H9 (cell line): Measurements from ENCODE around the gene RALGDS. TPM values are rescaled to one million over a fixed set of nuclear protein-coding genes. Genes with fewer than 3 reads are reported as not detected.
"Not testable (repeated sequence)": the region's sequence is repeated elsewhere in the genome, so short reads cannot be mapped to it uniquely, and the experiment has no call there.

Experiments
- DNase-seq: peaks from one replicate; pipeline ENCODE4 v3.0.0-alpha.2; 2017
- H2AFZ ChIP-seq: one replicate; pipeline ENCODE4 v1.6.1; 2013; ENCODE audit warnings: mild to moderate bottlenecking, low read length, control low read depth, moderate library complexity
- H2AK5ac ChIP-seq: 2 replicates; pipeline ENCODE4 v1.6.1; 2013; ENCODE audit warnings: low read length, control low read depth, mixed read lengths; ENCODE audit not compliant: insufficient read length
- H2BK120ac ChIP-seq: one replicate; pipeline ENCODE4 v1.6.1; 2013; ENCODE audit warnings: low read depth, mild to moderate bottlenecking, low read length, control low read depth, inconsistent platforms; ENCODE audit not compliant: poor library complexity, severe bottlenecking
- H2BK12ac ChIP-seq: 2 replicates; pipeline ENCODE4 v1.6.1; 2013; ENCODE audit warnings: low read length, control low read depth, mixed read lengths, low read depth; ENCODE audit not compliant: insufficient read length
- H2BK15ac ChIP-seq: 2 replicates; pipeline ENCODE4 v1.6.1; 2013; ENCODE audit warnings: low read depth, low read length, control low read depth
- H2BK20ac ChIP-seq: one replicate; pipeline ENCODE4 v1.6.1; 2013; ENCODE audit warnings: low read depth, mild to moderate bottlenecking, low read length, control low read depth, inconsistent platforms; ENCODE audit not compliant: poor library complexity, severe bottlenecking
- H2BK5ac ChIP-seq: 2 replicates; pipeline ENCODE4 v1.6.1; 2013; ENCODE audit warnings: low read length, control low read depth, mixed read lengths; ENCODE audit not compliant: insufficient read length
- H3K14ac ChIP-seq: 2 replicates; pipeline ENCODE4 v1.6.1; 2013; ENCODE audit warnings: low read length, control low read depth; ENCODE audit not compliant: insufficient read depth
- H3K18ac ChIP-seq: 2 replicates; pipeline ENCODE4 v1.6.1; 2013; ENCODE audit warnings: low read depth, mild to moderate bottlenecking, mixed read lengths, low read length, control low read depth; ENCODE audit not compliant: insufficient read length
- H3K23ac ChIP-seq: 2 replicates; pipeline ENCODE4 v1.6.1; 2013; ENCODE audit warnings: low read length, control low read depth, mixed read lengths, low read depth; ENCODE audit not compliant: insufficient read length
- H3K23me2 ChIP-seq: 2 replicates; pipeline ENCODE4 v1.6.1; 2013; ENCODE audit warnings: low read depth, mild to moderate bottlenecking, mixed read lengths, low read length, control low read depth; ENCODE audit not compliant: insufficient read length, poor library complexity, severe bottlenecking
- H3K27ac ChIP-seq: 2 replicates; pipeline ENCODE4 v1.5.1; 2013; ENCODE audit warnings: low read length, control low read depth, mixed read lengths, low read depth; ENCODE audit not compliant: insufficient read length
- H3K27me3 ChIP-seq: 2 replicates; pipeline ENCODE4 v1.6.1; 2013; ENCODE audit warnings: low read length, control low read depth, inconsistent platforms; ENCODE audit not compliant: insufficient read depth
- H3K4ac ChIP-seq: 2 replicates; pipeline ENCODE4 v1.6.1; 2013; ENCODE audit warnings: low read depth, mild to moderate bottlenecking, control low read depth, inconsistent platforms, low read length, moderate library complexity
- H3K4me1 ChIP-seq: 2 replicates; pipeline ENCODE4 v1.6.1; 2013; ENCODE audit warnings: low read length, control low read depth, inconsistent platforms; ENCODE audit not compliant: insufficient read depth
- H3K4me2 ChIP-seq: 2 replicates; pipeline ENCODE4 v1.6.1; 2013; ENCODE audit warnings: low read length, control low read depth, mixed read lengths; ENCODE audit not compliant: insufficient read length, insufficient read depth
- H3K56ac ChIP-seq: 2 replicates; pipeline ENCODE4 v1.6.1; 2013; ENCODE audit warnings: low read depth, mild to moderate bottlenecking, mixed read lengths, low read length, control low read depth; ENCODE audit not compliant: insufficient read length
- H3K79me1 ChIP-seq: 2 replicates; pipeline ENCODE4 v1.6.1; 2013; ENCODE audit warnings: low read depth, mild to moderate bottlenecking, moderate library complexity, low read length, control low read depth, inconsistent platforms; ENCODE audit not compliant: insufficient read depth, poor library complexity, severe bottlenecking
- H3K79me2 ChIP-seq: 2 replicates; pipeline ENCODE4 v1.6.1; 2013; ENCODE audit warnings: low read length, control low read depth, inconsistent platforms; ENCODE audit not compliant: insufficient read depth
- H3K9ac ChIP-seq: 2 replicates; pipeline ENCODE4 v1.6.1; 2013; ENCODE audit warnings: low read length, control low read depth, mixed read lengths; ENCODE audit not compliant: insufficient read length; ENCODE audit errors: extremely low read depth
- H3K9me3 ChIP-seq: one replicate; pipeline ENCODE4 v1.6.1; 2013; ENCODE audit warnings: low read depth, low read length, inconsistent platforms; ENCODE audit not compliant: control insufficient read depth
- H3T11ph ChIP-seq: one replicate; pipeline ENCODE4 v1.6.1; 2013; ENCODE audit warnings: mild to moderate bottlenecking, low read length, control low read depth, inconsistent platforms
- H4K20me1 ChIP-seq: one replicate; pipeline ENCODE4 v1.6.1; 2013; ENCODE audit not compliant: control insufficient read depth, insufficient read length, insufficient read depth
- H4K5ac ChIP-seq: 2 replicates; pipeline ENCODE4 v1.6.1; 2013; ENCODE audit warnings: low read depth, mild to moderate bottlenecking, mixed read lengths, low read length, control low read depth; ENCODE audit not compliant: insufficient read length
- H4K8ac ChIP-seq: replicated peaks from 2 replicates; pipeline ENCODE4 v1.6.1; 2013; ENCODE audit warnings: low read length, control low read depth, mixed read lengths, low read depth; ENCODE audit not compliant: insufficient read length
- H4K91ac ChIP-seq: 2 replicates; pipeline ENCODE4 v1.6.1; 2013; ENCODE audit warnings: low read depth, mild to moderate bottlenecking, moderate library complexity, mixed read lengths, low read length, control low read depth; ENCODE audit not compliant: insufficient read length
- H3K27ac Mint-ChIP-seq, 3 experiments: 2 replicates in 2 of 3; 3 replicates in 1 of 3; pipeline ENCODE4 v1.8.0; 2020 to 2021; ENCODE audit warnings: mixed read lengths in 3 of 3, mild to moderate bottlenecking in 1 of 3, moderate library complexity in 1 of 3
- H3K27me3 Mint-ChIP-seq: 2 replicates; pipeline ENCODE4 v1.8.0; 2021; ENCODE audit warnings: low read depth, mild to moderate bottlenecking, moderate library complexity, mixed read lengths
- H3K36me3 Mint-ChIP-seq, 3 experiments: 2 replicates in 2 of 3; 3 replicates in 1 of 3; pipeline ENCODE4 v1.8.0; 2020 to 2021; ENCODE audit warnings: low read depth in 3 of 3, mixed read lengths in 3 of 3; ENCODE audit not compliant: insufficient read depth in 1 of 3
- H3K4me1 Mint-ChIP-seq, 2 experiments: 2 replicates each; pipeline ENCODE4 v1.8.0; 2020; ENCODE audit warnings: mixed read lengths in 2 of 2
- H3K4me3 Mint-ChIP-seq, 2 experiments: 2 replicates in 1 of 2; 3 replicates in 1 of 2; pipeline ENCODE4 v1.8.0; 2020 to 2021; ENCODE audit warnings: mild to moderate bottlenecking in 2 of 2, mixed read lengths in 2 of 2, moderate library complexity in 1 of 2
- H3K9me3 Mint-ChIP-seq, 2 experiments: 2 replicates in 1 of 2; 3 replicates in 1 of 2; pipeline ENCODE4 v1.8.0; 2020; ENCODE audit warnings: mild to moderate bottlenecking in 2 of 2, mixed read lengths in 2 of 2, moderate library complexity in 1 of 2
- WGBS: extraction: QIAGEN DNeasy Blood & Tissue Kit; methylation state at CpG from one replicate; pipeline ENCODE4 v1.1.7; 2013; ENCODE audit warnings: missing lambda C conversion rate, low lambda C conversion rate, mixed read lengths; ENCODE audit not compliant: insufficient read length; ENCODE audit errors: extremely low coverage; 5-methylcytosine and 5-hydroxymethylcytosine counted together
- total RNA-seq: library from RNA; stranded (reverse); gene quantifications from 2 replicates; pipeline ENCODE4 v1.2.1, GENCODE V29; 2021
- TF ChIP-seq, protein P1 (sequence below): fragments of 200-600 bp; sonication (generic); conservative IDR thresholded peaks from 3 replicates; pipeline ENCODE4 v1.8.0; 2021; ENCODE audit warnings: antibody characterized with exemption, mild to moderate bottlenecking

RALGDS gene
- total RNA-seq, 1 experiment from 2014 or later: 21.3 TPM

DNA sequence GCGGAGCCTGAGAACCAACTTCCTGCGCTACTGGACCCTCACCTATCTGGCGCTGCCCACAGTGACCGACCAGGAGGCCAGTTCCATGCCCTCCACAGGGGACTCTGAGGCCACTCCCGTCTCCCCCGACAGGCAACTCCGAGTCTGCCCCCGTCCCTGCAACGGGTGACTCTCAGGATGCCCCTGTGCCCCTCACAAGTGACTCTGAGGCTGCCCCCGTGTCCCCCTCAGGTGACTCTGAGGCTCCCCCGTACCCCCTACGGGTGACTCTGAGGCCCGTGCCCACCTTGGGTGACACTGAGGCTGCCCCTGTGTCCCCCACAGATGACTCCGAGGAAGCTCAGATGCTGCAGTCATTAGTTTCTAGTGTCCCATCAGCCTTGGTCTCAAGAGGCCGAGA lies 34.1 kb downstream of the RALGDS start:
- H3K23me2 ChIP-seq: no peaks in the 10 kb centered on the region

DNA sequence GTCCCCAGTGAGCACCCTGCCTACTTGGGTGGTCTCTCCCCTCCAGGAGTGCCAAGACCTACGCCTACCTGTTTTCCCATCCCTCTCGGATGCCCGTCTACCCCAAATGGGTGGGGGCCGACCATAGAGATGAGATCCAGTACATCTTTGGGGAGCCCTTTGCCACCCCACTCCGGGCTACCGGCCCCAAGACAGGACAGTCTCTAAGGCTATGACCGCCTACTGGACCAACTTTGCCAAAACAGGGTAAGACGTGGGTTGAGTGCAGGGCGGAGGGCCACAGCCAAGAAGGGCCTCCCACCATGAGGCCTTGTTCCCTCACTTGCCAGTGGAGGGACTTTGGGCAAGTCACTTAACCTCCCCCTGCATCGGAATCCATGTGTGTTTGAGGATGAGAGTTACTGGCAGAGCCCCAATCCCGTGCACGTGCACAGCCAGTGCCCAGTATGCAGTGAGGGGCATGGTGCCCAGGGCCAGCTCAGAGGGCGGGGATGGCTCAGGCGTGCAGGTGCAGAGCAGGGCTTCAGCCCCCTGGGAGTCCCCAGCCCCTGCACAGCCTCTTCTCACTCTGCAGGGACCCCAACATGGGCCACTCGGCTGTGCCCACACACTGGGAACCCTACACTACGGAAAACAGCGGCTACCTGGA lies 34.7 kb downstream of the RALGDS start:
- WGBS: no CpG with 5 or more reads among the region's 17 CpGs
- H2BK5ac ChIP-seq, H3K9ac ChIP-seq: not testable (repeated sequence)

More for the DNA sequence above, 34.1 kb downstream of the RALGDS start:
- Histone ChIP-seq H2AK5ac (no peak overlapping the region), H2BK5ac (no peak overlapping the region), H3K14ac (no peak overlapping the region), H3K4me1 (no peaks in the 10 kb centered on the region), H4K20me1 (no peaks in the 10 kb centered on the region), H3K18ac (no peak overlapping the region), H2AFZ (no peak overlapping the region), H2BK15ac (no peak overlapping the region), H3K27ac (no peak overlapping the region), H4K8ac (no peak overlapping the region), H4K91ac (no peak overlapping the region), H3K4me2 (no peak overlapping the region), H3T11ph (no peak overlapping the region), H2BK20ac (no peak overlapping the region), H2BK120ac (no peak overlapping the region), H3K9me3 (no peaks in the 10 kb centered on the region), H3K4ac (no peak overlapping the region), H3K27me3 (no peaks in the 10 kb centered on the region), H3K9ac (no peak overlapping the region), H3K79me2 (no peaks in the 10 kb centered on the region), H4K5ac (no peak overlapping the region), H3K56ac (no peak overlapping the region), H3K79me1 (no peaks in the 10 kb centered on the region), H3K23ac (no peak overlapping the region), H2BK12ac (no peak overlapping the region)
- Mint-ChIP-seq H3K36me3 (no peaks in the 10 kb centered on the region), H3K27me3 (no peaks in the 10 kb centered on the region; the same call in 1 of the 2 replicates), H3K9me3 (no peaks in the 10 kb centered on the region), H3K4me1 (peaks cover under 1 to 2% of the 10 kb centered on the region in 2 experiments; a peak in 1 of 4 replicates), H3K4me3 (no peak overlapping the region), H3K27ac (no peak overlapping the region; a peak in 1 of 7 replicates)
- TF ChIP-seq, protein P1, sequence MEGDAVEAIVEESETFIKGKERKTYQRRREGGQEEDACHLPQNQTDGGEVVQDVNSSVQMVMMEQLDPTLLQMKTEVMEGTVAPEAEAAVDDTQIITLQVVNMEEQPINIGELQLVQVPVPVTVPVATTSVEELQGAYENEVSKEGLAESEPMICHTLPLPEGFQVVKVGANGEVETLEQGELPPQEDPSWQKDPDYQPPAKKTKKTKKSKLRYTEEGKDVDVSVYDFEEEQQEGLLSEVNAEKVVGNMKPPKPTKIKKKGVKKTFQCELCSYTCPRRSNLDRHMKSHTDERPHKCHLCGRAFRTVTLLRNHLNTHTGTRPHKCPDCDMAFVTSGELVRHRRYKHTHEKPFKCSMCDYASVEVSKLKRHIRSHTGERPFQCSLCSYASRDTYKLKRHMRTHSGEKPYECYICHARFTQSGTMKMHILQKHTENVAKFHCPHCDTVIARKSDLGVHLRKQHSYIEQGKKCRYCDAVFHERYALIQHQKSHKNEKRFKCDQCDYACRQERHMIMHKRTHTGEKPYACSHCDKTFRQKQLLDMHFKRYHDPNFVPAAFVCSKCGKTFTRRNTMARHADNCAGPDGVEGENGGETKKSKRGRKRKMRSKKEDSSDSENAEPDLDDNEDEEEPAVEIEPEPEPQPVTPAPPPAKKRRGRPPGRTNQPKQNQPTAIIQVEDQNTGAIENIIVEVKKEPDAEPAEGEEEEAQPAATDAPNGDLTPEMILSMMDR: no peak
- DNase-seq: no peak
- no CpG with 5 or more reads among the region's 15 CpGs for WGBS

More for the DNA sequence above, 34.7 kb downstream of the RALGDS start:
- not testable (repeated sequence) for H4K20me1 ChIP-seq, H3K27me3 Mint-ChIP-seq, H3K4me1 ChIP-seq, H3K9me3 ChIP-seq, H3K79me1 ChIP-seq, H4K8ac ChIP-seq, H3K4me2 ChIP-seq, H2BK120ac ChIP-seq, H3K56ac ChIP-seq, H3K36me3 Mint-ChIP-seq, H2BK15ac ChIP-seq, H3K79me2 ChIP-seq, DNase-seq, H3K27ac Mint-ChIP-seq, H3K23ac ChIP-seq, H3K9me3 Mint-ChIP-seq, H3K27ac ChIP-seq, H3K4me3 Mint-ChIP-seq, H2BK12ac ChIP-seq, H2AK5ac ChIP-seq, H2BK20ac ChIP-seq, H3K14ac ChIP-seq, H3K18ac ChIP-seq, H4K91ac ChIP-seq, H4K5ac ChIP-seq, H3T11ph ChIP-seq, H3K4ac ChIP-seq, H3K27me3 ChIP-seq, H2AFZ ChIP-seq, H3K23me2 ChIP-seq, H3K4me1 Mint-ChIP-seq
